Left renal cortex interstitium (tissue), 4 donors: ENCODE results near the gene NANOS3. TPM values are rescaled to one million over a fixed set of nuclear protein-coding genes. Genes with fewer than 3 reads are reported as not detected.

Source experiments
- DNase-seq, 4 donors: peaks; one replicate each; pipeline ENCODE4 v3.0.0-alpha.2; 2013; ENCODE audit warnings: low read depth in 4 of 4, low spot score in 2 of 4, missing footprints in 1 of 4
- polyA plus RNA-seq, 4 donors: library from polyadenylated mRNA; unstranded; fragments of 120-200 nt; gene quantifications; one replicate each; pipeline ENCODE4 v1.2.1, GENCODE V29; 2013; ENCODE audit not compliant: insufficient read length in 4 of 4

NANOS3 gene
- polyA plus RNA-seq, 4 donors: 1.1 to 2.8 (median 1.6) TPM

DNA sequence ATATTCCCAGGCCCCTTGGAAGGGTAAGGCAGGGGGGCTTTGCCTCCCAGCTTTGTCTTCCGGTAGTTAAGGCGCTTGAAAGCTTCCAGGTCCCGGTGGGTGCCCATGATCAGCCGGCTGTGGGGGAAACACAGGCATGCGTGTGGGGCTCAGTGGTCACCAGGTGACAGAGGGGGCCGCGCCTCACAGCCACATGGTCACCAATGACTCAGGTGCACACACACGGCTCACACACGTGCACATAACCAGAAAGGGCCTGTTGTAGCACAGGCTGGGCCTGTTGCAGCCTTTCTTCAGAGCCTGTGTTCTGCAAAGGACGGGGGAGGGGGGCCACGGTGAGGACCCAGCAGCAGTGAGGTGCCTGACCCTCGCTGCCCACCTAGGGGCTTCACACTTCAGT, 5.9 kb downstream of the NANOS3 start:
- no peak for DNase-seq

DNA sequence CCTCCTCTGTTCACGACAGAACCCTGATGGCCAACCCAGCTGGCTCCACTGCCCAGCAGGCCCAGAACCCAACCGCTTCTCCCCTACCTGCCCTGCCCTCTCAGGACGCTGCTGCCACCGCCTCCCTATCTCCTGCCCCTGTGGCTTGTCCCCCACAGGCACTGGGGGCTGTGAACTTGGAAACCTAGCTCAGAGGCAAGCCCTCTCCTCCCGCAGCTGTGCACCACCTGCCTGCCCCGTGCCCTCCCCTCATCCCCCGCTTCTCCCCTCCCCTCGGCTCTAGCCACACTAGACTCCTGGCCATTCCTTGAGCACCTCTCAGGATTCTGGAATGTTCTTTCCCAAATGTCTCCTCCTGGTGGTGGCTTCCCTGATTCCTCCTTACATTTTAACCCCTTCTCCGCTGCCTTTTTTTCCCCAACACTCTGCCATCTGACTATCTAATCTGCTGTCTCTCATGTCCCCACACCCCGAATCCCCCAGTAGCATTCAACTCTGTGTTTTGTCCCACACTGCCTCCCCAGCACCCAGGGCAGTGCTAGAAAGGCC, 6.7 kb downstream of the NANOS3 start:
- DNase-seq: no peak

DNA sequence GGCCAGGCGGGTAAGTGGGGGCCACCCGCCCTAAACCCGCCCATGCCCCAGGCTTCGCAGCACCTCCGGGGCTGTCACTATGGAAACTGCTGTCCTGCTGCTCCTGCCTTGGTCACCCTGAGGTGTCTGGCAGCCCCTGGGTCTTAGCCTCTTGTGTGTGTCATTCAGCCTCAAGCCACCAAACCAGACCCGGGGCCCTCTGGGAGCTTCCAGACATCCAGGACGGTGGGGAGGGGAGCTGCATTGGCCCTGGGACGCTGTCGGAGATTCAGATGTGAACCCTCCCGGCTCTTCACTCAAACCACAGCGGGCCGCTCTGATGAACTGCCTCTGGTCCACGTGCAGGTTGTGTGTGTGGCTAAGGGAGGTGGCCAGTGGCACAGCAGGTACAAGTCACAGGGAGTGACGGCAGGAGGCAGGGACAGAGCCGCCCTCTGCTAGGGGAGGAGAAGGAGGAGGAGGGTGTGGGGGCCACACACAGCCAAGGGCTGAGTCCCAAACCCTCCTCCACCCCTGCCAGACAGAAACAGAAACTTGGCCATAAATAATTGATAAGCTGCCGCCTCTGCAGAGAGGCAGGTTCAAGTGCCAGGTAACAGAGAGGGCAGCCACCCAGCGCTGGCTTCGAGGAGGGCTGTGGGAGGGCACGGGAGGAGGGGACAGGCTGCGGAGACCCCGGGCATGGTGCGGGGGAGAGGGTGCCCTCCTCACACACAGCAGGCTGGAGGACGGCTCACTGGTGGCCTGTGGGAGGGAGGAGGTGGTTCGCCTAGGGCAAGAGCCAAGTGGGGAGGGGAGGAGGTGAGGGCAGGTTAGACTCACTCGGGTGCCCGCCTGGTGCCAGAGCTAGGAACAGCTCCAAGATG, 8.0 kb downstream of the NANOS3 start:
- no peak for DNase-seq

DNA sequence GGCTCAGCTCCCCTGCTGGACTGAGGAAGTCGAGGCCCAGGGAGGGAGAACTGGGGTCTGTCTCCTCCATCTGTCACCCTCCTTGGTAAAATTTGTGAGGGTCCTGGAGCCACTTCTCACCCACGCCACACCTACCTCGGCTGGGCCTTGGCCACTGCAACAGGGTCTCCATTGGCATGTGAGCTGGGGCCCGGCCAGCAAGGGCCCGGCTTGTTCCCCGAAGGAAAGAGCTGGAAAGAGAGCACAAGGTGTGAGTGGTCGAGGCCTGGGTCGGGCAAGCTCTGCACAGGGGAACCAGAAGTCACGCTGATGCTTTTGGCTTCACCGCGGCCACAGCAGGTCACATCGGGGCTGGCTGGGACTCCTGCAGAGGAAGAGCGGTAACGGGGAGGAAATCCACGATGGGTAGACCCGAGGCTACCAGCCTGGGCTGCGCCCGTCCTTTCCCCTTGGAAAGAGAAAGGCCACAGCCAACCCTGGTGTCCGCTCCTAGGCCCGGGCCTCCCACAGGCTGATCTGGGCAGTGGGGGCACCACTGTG, 9.0 kb downstream of the NANOS3 start:
- no peak for DNase-seq

DNA sequence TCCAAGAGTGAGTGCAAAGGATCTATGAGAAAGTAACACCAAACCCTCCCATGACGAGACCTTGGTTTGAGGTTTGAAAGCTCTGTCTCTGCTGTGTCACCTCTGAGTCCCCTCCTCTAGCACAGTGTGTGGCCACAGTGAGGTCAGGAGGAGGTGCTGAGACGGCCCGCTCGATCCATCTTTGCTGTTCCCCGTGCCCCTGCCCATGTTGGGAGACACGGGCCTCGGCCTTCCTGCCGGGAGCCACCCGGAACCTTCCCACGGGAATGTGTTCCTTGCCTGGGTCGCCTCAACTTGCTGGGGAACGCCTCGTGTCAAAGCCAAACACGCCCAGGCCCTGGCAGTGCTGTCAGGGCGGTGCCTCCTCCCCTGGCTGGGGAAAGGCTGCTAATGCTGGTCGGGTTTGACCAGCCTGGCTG, 10.1 kb downstream of the NANOS3 start:
- DNase-seq: no peak

DNA sequence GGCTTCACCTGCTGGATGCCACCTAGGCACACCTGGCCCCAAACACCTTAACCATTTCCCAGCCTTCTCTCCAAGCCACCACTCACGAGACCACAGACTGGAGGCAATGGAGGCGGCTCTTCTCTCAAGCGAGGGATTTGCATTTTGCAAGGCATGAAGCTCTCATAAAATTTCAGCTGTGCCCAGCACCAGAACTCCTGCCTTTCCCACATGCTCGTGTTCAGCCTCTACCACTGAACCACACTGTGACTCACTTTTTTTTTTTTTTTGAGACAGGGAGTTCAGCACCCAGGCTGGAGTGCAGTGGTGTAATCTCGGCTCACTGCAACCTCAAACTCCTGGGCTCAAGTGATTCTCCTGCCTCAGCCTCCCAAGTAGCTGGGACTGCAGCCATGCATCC, 10.6 kb downstream of the NANOS3 start:
- no peak for DNase-seq

DNA sequence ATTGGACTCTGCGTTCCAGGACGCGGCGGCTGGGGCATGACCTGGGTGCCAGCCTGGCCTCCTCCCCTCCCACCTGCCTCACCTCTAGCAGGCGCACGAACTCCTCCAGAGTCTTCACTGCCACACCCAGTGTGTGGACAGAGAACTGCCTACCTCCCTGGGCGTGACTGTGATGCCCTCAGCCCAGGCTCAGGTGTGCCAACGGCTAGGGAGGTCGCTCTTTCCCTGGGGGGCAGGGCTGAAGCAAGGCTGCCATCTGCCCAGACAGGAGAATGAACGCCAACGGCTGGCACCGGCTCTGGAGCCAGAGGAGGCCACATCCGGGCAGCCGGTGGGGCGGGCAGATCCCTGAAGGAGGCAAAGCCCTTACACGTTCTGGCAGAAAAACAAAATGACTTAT, 11.3 kb downstream of the NANOS3 start:
- DNase-seq: no peak

DNA sequence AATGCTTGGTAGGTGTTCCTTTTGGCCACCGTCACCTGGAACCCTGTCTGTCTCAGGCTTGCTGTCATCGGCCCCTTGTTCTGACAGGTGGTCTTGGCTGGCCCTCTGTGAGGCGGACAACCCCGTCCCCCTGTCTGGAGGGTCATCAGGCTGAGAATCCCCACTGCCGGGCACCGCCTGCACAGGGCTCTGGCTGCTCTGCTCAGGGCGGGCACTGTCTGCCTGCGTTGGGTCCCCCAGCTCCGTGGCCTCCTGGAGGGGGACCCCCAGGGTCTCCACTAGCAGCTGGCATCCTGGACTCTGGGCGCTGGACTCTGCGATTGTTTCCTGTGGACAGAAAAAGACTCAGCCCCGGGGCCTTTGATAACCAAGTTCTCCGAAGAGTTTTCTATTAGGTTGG, 13.2 kb downstream of the NANOS3 start:
- no peak for DNase-seq

DNA sequence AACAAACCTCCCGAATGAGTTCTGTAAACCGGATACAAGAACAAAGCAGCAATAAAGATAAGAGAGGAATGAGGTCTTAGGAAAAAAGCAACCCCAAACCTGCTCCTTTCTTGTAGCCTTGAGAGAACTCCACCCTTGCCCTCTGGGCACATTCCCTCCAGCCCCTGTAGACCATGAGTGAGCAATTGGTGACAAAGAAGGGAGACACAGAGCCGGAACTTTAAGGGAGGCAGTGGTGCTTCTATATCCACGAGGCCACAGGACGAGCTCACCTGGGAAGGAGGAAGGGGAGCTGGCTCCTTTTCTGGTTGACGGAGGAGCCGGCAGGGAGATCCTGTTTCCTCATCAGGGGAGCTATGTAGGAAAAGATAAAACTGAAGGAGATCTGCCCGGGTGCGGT, 15.9 kb downstream of the NANOS3 start:
- DNase-seq: no peak

DNA sequence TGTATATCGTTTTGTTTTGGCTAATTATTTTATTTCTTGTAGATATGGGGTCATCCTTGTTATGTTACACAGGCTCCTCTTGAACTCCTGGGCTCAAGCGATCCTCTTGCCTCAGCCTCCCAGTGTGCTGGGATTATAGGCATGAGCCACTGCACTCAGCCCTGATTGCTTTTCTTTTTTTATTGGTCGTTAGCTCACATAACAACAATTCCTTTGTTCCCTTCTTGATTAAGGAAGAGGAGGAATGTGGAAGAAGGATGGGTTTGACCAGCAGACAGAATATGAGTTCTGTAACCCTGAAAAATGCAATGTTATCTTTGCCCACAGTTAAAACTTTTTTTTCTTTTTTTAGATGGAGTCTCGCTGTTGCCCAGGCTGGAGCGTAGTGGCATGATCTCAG, 17.6 kb downstream of the NANOS3 start:
- DNase-seq: no peak

DNA sequence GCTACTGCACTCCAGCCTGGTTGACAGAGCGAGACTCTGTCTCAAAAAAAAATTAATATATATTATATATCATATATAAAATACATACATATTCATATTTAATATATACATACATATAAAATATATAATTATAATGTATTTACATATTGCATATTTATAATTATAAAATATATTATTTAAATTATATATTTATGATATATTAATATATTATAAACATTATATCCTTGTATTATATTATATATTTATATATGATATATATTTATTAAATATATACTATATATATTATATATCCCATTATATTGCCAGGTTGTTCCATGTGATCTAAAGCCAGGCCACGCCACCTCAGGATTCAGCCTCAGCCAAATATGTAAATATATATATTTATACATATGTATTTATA, 19.3 kb downstream of the NANOS3 start:
- no peak for DNase-seq

DNA sequence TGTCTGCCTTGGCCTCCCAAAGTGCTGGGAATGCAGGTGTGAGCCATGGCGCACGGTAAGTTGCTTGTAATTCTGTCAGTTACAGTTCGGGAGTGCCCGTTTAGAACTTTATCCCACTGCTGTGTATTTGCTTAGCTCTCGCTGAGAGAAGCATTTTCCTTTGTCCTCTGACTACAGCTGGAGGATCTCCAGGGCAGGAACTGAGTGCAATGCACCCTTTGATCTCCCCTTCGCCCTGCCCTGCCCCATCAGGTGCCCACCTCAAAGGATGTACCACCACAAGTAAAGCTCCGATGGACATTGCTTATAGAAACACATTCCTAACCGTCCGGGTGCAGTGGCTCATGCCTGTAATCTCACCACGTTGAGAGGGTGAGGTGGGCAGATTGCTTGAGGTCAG, 22.5 kb downstream of the NANOS3 start:
- DNase-seq: no peak

DNA sequence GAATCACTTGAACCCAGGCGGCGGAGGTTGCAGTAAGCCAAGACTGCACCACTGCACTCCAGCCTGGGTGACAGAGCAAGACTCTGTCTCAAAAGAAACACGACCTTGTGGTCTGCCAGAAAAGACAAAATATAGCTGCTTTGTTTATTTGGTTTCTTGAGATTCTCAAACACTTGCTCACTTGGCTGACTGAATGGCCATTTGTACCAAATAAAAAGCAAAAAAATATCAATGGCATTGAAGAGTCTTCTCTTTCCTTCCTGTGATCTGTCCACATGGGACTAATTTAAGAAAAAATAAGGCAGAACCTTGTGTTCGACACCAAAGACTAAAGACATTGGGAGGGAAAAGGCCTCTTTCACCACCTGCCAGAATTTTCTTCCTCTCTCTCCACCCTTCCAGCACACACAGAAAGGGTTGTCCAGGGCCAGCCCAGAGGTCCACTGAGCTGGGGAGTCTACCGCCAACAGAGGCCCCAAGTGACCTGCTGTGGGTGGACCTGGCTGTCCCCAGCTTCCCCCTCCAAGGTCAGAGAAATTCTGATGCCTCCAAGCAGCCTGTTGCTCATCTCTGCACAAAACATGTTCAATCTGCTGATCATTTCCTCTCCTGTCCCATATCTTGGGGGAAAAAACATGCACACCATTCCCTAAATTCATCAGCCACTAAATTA, 23.1 kb downstream of the NANOS3 start:
- no peak for DNase-seq

DNA sequence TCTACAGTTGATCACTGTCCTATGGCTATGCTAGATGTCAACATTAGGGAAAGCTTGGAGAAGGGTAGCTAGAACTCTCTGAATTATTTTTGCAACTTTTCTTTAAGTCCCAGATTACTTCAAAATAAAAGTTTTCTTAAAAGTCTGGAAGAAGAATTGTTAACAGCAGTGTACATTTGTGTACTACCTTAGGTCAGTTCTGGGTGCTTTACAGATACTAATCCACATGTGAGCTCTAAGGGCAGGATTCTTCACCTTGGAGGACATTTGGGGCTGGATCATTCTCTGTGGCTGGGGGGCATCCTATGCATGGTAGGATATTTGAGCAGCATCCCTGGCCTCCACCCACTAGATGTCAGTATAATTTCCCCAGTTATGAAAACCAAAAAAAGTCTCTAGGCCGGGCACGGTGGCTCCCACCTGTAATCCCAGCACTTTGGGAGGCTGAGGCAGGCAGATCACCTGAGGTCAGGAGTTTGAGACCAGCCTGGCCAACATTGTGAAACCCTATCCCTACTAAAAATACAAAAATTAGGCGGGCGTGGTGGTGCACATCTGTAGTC, 26.1 kb downstream of the NANOS3 start:
- no peak for DNase-seq

DNA sequence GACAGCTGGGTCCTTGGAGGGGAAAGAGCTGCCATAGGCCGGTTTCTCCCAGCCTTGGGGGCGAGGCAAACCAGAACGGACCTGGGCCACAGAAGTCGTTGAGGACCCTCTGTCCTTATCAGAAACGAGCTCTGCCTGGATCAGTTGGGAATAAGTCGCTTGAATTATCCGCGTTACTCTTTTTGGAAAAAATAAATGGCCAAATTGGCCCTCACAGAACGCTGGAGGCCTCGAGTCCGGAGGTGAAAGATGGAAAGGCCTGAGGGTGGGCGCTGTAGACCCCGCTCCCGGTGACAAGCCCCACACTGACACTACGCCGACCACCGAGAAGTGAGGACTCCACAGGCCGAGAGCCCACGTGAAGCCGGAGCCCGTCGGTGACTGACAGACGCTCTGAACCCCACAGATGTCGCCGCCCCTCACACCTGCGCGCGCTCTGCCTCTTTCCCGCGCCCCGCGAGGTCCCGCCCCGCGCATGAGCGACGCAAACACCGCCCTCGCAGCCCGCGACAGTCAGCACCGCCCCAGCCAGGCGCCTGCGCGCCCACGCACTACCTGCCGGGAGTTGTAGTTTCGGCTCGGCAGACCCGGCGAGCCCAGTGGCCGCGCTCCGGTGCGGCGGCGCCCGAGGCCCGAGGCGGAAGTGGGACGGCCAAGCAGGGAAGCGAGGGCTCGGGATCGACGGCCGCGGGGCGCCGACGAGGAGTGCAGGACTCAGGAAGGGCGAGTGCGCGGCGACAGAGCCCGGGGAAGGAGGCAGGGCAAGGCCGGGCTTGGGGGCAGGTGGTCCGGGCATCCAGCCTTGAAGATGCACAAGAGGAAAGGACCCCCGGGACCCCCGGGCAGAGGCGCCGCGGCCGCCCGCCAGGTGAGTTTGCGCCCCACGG, 28.9 kb downstream of the NANOS3 start, which contains the start of the genes BRME1 and CC2D1A:
BRME1 (minus strand) TSS at position 484 of the 887 bp plus-strand sequence. CDS start 1,225 bp downstream, outside the sequence.
CC2D1A (plus strand) TSS at position 568 of the 887 bp plus-strand sequence; CDS start at position 809, 241 bp downstream.
- peak in 3 of 4 donors; percentile 52 to 81 (median 76) for DNase-seq

DNA sequence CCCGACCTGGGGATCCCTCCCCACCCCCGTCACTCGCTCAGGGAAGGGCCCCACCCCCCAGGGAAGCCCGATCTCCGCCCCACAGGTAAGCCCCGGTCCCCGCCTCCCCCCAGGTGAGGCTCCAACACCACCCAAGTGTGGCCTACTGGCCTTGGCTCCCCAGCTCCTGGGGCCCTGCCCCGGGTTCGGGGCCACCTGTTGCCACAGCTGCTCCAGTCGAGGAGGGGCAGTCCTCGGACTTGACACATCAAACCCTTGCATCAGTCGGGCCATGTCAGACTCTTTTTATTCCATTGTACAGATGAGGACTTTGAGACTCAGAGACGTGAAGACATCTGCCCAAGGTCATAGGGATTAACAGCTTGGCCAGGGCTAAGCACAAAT, 29.6 kb downstream of the NANOS3 start:
- no peak for DNase-seq

DNA sequence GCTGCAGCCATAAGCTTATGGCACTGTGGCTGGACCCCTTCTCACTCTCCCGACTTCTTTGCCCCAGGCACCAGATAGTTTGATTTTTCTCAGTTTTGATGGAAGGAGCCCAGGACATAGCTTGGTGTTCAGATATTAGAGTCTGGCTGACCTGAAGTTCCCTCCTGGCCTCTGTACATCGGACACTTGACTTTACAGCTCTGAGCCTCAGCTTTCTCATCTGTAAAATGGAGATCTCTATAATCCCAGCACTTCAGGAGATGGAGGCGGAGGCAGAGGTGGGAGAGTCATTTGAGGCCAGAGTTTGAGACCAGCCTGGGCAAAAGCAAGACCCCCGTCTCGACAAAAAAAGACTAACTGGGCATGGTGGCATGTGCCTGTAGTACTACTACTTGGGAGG, 30.0 kb downstream of the NANOS3 start:
- DNase-seq: no peak

DNA sequence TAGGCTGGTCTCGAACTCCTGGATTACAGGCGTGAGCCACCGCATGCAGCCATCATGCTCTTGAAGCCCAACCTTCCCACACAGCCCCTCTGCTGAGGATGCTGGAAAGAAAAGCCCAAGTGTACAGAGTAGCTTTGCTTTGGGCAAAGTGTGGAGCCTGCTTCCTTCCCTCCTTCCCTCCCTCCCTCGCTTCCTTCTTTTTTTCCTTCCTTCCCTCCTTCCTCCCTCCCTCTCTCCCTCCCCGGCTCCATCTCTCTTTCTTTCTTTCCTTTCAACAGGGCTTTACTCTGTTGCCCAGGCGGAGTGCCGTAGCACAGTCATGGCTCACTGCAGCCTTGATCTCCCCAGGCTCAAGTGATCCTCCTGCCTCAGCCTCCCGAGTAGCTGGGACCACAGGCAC, 31.7 kb downstream of the NANOS3 start:
- no peak for DNase-seq

DNA sequence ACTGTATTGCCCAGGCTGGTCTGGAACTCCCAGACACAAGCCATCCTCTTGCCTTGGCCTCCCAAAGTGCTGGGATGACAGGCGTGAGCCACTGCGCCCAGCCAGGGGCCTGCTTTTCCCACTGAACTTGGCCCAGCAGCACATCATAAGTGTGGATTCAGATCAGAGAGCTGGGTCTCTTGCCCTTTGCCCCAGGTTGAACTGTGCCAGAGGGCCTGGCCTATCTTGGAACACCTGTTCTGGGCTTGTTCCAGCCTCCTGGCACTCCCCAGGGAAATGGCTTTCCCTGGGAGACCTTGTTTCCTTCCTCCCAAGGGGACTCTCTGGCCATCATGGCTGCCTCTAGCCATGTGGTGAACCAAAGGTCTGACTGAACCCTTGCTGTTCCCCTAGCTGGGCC, 32.5 kb downstream of the NANOS3 start:
- DNase-seq: no peak

DNA sequence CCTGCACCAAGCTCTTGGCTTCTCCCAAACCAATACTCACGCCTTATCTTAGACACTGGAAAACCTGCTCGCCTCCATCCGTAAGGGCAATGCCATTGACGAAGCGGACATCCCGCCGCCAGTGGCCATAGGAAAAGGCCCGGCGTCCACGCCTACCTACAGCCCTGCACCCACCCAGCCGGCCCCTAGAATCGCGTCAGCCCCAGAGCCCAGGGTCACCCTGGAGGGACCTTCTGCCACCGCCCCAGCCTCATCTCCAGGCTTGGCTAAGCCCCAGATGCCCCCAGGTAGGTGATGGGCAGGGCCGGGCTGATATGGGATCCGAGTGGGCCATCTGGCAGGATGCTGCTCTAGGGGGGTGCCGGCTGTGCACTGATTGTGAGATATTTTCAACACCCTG, 36.4 kb downstream of the NANOS3 start:
- DNase-seq: no peak
